ENCODE data around the gene UBE3C.

GRCh38 chr7:157124690-157125089, 14.0 kb upstream of the UBE3C start:
- TF ChIP-seq POLR2AphosphoS5 (IDR thresholded peaks at IDR 0.05; ENCODE audit: insufficient read depth in 1 of 2, low read depth in 1 of 2) (no peak), POLR2A (IDR thresholded peaks at IDR 0.05) (no peak)

Measured in vagina (tissue), 2 donors.